ENCODE data around the gene MLC1.

DNA sequence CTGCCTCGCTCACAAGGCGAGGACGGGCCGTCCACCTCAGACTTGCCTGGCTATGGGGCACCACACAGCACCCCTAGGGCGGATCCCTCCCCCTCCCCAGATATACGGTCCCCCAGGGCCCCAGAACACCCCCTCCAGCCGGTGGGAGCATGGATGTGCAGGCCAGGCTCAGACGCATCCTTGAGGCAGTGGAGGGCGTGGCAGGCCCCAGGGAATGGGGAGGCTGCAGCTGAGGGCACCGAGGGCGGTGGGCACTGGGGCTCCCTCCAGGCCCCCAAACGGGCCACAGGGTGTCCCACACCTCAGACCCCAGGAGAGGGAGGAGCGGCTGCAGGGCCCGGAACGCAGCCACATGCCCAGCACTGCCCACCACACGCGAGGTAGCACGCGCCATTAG lies 39.2 kb downstream of the MLC1 start:
- TF ChIP-seq, protein P1, sequence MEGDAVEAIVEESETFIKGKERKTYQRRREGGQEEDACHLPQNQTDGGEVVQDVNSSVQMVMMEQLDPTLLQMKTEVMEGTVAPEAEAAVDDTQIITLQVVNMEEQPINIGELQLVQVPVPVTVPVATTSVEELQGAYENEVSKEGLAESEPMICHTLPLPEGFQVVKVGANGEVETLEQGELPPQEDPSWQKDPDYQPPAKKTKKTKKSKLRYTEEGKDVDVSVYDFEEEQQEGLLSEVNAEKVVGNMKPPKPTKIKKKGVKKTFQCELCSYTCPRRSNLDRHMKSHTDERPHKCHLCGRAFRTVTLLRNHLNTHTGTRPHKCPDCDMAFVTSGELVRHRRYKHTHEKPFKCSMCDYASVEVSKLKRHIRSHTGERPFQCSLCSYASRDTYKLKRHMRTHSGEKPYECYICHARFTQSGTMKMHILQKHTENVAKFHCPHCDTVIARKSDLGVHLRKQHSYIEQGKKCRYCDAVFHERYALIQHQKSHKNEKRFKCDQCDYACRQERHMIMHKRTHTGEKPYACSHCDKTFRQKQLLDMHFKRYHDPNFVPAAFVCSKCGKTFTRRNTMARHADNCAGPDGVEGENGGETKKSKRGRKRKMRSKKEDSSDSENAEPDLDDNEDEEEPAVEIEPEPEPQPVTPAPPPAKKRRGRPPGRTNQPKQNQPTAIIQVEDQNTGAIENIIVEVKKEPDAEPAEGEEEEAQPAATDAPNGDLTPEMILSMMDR (IDR thresholded peaks at IDR 0.05) = no peak
- TF ChIP-seq POLR2A (IDR thresholded peaks at IDR 0.05) = no peak
